Gastrocnemius medialis (tissue), 4 donors: ENCODE data around the gene MEPCE. TPM values are rescaled to one million over a fixed set of nuclear protein-coding genes. Genes with fewer than 3 reads are reported as not detected.
A peak's percentile ranks its signal among the peaks of the same experiment; 100 is the strongest.

Experiments used
- ATAC-seq, 2 donors: fragments of 150-250 bp; one replicate each; pipeline ENCODE4 v1.9.1; 2016
- DNase-seq, 2 donors: peaks; one replicate each; pipeline ENCODE4 v3.0.0-alpha.2; 2019
- H3K27ac ChIP-seq, 4 donors: fragments of 200-600 bp; sonication (generic); 1 replicate in 1 of 4; 2 replicates in 3 of 4; pipeline ENCODE4 v1.5.1; 2016 to 2018; ENCODE audit warnings: mild to moderate bottlenecking in 2 of 4, moderate library complexity in 1 of 4
- H3K27me3 ChIP-seq, 3 donors: fragments of 200-600 bp; sonication (generic) in 2 of 3; 1 replicate in 1 of 3; 2 replicates in 2 of 3; pipeline versions ENCODE4 v1.5.1 to v1.6.0; 2016 to 2019; ENCODE audit warnings: mild to moderate bottlenecking in 1 of 3, moderate library complexity in 1 of 3
- H3K36me3 ChIP-seq, 2 donors: fragments of 200-600 bp; sonication (generic) in 1 of 2; one replicate each; pipeline ENCODE4 v1.5.1; 2017 to 2018
- H3K4me1 ChIP-seq, 2 donors: fragments of 200-600 bp; sonication (generic) in 1 of 2; one replicate each; pipeline ENCODE4 v1.5.1; 2016 to 2017; ENCODE audit warnings: mild to moderate bottlenecking in 2 of 2
- H3K4me3 ChIP-seq, 4 donors: fragments of 200-600 bp; sonication (generic) in 3 of 4; 1 replicate in 1 of 4; 2 replicates in 3 of 4; pipeline ENCODE4 v1.5.1; 2016 to 2019; ENCODE audit warnings: mild to moderate bottlenecking in 2 of 4
- H3K9me3 ChIP-seq, 3 donors: fragments of 200-600 bp; sonication (generic) in 2 of 3; 1 replicate in 1 of 3; 2 replicates in 2 of 3; pipeline ENCODE4 v1.5.1; 2016 to 2019
- POLR2A ChIP-seq, 2 donors: fragments of 450-650 bp; IDR thresholded peaks; one replicate each; pipeline ENCODE4 v1.6.1; 2017; ENCODE audit warnings: antibody characterized with exemption in 2 of 2, mild to moderate bottlenecking in 2 of 2, moderate library complexity in 2 of 2
- in situ Hi-C, 4 donors: fragments of 200-750 bp; cut with MboI; loops; one replicate each; pipeline versions ENCODE4 v1.15.0 to v1.8.0; 2017; ENCODE audit warnings: low sequenced_read_pairs in 4 of 4
- intact Hi-C: fragments of 100-400 bp; cut with DNase I; formaldehyde crosslinking; loops from one replicate; pipeline ENCODE4 v1.15.1; 2023; ENCODE audit warnings: low total_unique reads
- total RNA-seq, 4 donors: library from RNA; depleted of rRNA; stranded (reverse); fragments of >200 nt; gene quantifications; one replicate each; pipeline versions ENCODE4 v1.1.0 to v1.2.3, GENCODE V29; 2016
- TF ChIP-seq, protein P1 (sequence below), 5 experiments: fragments of 450-650 bp in 3 of 5; fragments of 200-600 bp in 2 of 5; sonication (generic) in 2 of 5; IDR thresholded peaks in 4 of 5; conservative IDR thresholded peaks in 1 of 5; 1 replicate in 4 of 5; 2 replicates in 1 of 5; pipeline ENCODE4 v1.5.1; 2016 to 2019; ENCODE audit warnings: antibody characterized with exemption in 5 of 5, mild to moderate bottlenecking in 3 of 5, moderate library complexity in 3 of 5

The MEPCE gene
- total RNA-seq, 4 donors from 2014 or later, result 23.5 to 39.9 (median 28.6) TPM

DNA sequence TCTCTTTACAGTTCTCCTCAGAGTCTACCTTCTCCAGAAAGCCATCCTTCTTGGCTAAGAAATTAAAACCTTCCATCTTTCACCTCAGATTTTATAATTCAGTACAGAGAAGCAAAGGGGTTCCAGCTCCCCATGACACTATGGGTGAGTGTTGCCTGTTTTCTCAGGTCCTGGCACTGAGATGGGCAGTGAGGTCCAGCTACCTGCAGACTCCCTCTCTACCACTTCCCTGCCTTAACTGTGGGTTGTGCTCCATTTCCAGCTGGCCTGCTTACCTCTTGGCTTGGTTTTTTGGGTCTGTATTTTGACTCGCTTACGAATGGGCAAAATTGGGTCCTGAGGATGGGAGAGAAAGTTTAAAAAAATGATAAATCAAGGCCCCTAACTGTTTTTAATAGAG, 27.4 kb upstream of the MEPCE start:
- ATAC-seq (no peak), DNase-seq (no peak)
- intact Hi-C loops, result no loop called here
- Histone ChIP-seq H3K4me3 (no peak overlapping the region), H3K27me3 (no peaks in the 10 kb centered on the region), H3K27ac (no peak overlapping the region), H3K36me3 (no peaks in the 10 kb centered on the region), H3K4me1 (no peaks in the 10 kb centered on the region), H3K9me3 (no peaks in the 10 kb centered on the region)
- no peak for TF ChIP-seq POLR2A (IDR thresholded peaks at IDR 0.05)
- TF ChIP-seq, protein P1, sequence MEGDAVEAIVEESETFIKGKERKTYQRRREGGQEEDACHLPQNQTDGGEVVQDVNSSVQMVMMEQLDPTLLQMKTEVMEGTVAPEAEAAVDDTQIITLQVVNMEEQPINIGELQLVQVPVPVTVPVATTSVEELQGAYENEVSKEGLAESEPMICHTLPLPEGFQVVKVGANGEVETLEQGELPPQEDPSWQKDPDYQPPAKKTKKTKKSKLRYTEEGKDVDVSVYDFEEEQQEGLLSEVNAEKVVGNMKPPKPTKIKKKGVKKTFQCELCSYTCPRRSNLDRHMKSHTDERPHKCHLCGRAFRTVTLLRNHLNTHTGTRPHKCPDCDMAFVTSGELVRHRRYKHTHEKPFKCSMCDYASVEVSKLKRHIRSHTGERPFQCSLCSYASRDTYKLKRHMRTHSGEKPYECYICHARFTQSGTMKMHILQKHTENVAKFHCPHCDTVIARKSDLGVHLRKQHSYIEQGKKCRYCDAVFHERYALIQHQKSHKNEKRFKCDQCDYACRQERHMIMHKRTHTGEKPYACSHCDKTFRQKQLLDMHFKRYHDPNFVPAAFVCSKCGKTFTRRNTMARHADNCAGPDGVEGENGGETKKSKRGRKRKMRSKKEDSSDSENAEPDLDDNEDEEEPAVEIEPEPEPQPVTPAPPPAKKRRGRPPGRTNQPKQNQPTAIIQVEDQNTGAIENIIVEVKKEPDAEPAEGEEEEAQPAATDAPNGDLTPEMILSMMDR (IDR thresholded peaks at IDR 0.05 in 4 of 5, conservative IDR thresholded peaks at IDR 0.05 in 1 of 5), result no peak
- in situ Hi-C loops, result no loop called here

GRCh38 chr7:100406767-100407166, 22.9 kb upstream of the MEPCE start:
- in situ Hi-C loops, result no loop called here
- TF ChIP-seq, protein P1 (IDR thresholded peaks at IDR 0.05 in 4 of 5, conservative IDR thresholded peaks at IDR 0.05 in 1 of 5), result no peak
- TF ChIP-seq POLR2A (IDR thresholded peaks at IDR 0.05), result no peak
- H3K9me3 ChIP-seq, result no peaks in the 10 kb centered on the region
- intact Hi-C loops, result no loop called here
- H3K27ac ChIP-seq, result no peak overlapping the region
- no peaks in the 10 kb centered on the region for H3K4me1 ChIP-seq
- no peaks in the 10 kb centered on the region for H3K36me3 ChIP-seq
- DNase-seq (no peak), ATAC-seq (no peak)
- H3K27me3 ChIP-seq, result no peaks in the 10 kb centered on the region
- H3K4me3 ChIP-seq, result no peak overlapping the region

DNA sequence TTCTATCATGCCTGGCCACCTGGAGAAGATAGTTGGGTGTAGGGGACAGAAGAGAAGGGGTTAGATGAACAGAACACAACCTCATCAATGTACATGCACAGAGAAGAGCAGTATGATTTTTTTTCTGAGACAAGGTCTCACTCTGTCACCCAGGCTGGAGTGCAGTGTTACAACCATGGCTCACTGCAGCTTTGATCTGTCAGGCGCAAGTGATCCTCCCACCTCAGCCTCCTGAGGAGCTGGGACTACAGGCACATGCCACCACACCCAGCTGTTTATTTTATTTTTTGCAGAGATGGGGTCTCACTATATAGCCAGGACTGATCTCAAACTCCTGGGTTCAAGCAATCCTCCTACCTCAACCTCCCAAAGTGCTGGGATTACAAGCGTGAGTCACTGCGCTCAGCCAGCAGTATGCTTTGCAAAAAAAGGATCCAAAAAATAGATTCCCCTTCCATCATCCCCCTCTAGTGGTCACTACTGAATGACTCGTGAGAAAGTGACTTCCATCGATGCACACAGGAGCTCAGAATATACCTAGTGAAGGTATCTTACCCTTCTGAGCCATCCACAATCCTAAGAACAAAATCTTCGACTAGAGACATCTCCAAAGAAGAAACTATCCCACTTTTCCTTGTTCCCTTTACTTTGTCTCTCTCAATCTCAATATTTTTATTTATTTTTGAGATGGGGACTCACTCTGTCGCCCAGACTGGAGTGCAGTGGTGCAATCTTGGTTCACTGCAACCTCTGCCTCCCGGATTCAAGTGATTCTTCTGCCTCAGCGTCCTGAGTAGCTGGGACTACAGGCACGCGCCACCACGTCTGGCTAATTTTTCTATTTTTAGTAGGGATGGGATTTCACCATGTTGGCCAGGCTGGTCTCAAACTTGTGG, 22.1 kb upstream of the MEPCE start:
- DNase-seq (no peak), ATAC-seq (peak; percentile 72 to 78)
- TF ChIP-seq, protein P1 (IDR thresholded peaks at IDR 0.05 in 4 of 5, conservative IDR thresholded peaks at IDR 0.05 in 1 of 5), result peak; percentile 20 to 43 (median 29)
- no peak for TF ChIP-seq POLR2A (IDR thresholded peaks at IDR 0.05)
- Histone ChIP-seq H3K4me1 (no peaks in the 10 kb centered on the region), H3K27ac (no peak overlapping the region), H3K4me3 (no peak overlapping the region), H3K36me3 (no peaks in the 10 kb centered on the region), H3K9me3 (no peaks in the 10 kb centered on the region), H3K27me3 (no peaks in the 10 kb centered on the region)
- in situ Hi-C loops (no loop called here), intact Hi-C loops (no loop called here)

DNA sequence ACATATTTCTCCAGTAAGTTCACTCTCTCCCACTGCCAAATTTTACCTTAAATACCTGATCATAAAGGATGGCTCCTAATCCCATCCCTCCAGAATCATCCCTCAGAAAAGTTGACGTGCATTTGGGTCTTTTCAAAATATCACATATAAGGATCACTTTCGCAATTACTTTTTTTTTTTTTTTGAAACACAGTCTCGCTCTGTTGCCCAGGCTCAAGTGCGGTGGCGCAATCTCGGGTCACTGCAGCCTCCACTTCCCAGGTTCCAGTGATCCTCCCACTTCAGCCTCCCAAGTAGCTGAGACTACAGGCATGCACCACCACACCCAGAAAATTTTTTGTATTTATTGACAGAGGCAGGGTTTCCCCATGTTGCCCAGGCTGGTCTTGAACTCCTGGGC, 18.5 kb upstream of the MEPCE start:
- no peak for TF ChIP-seq POLR2A (IDR thresholded peaks at IDR 0.05)
- TF ChIP-seq, protein P1 (IDR thresholded peaks at IDR 0.05 in 4 of 5, conservative IDR thresholded peaks at IDR 0.05 in 1 of 5), result no peak

More for the DNA sequence above, 18.5 kb upstream of the MEPCE start:
- H3K27me3 ChIP-seq, result no peaks in the 10 kb centered on the region
- no peaks in the 10 kb centered on the region for H3K4me1 ChIP-seq
- DNase-seq (no peak), ATAC-seq (no peak)
- H3K36me3 ChIP-seq, result no peaks in the 10 kb centered on the region
- no peaks in the 10 kb centered on the region for H3K9me3 ChIP-seq
- in situ Hi-C loops, result no loop called here
- intact Hi-C loops, result no loop called here
- H3K4me3 ChIP-seq, result no peak overlapping the region
- no peak overlapping the region for H3K27ac ChIP-seq
